ENCODE measurements around the gene TMC6.

Gene TMC6

GRCh38 chr17:78063489-78063888 lies 65.1 kb downstream of the TMC6 start:
- DNase-seq = no peak

GRCh38 chr17:78062596-78062995 lies 66.0 kb downstream of the TMC6 start:
- DNase-seq = no peak
